Uterus (tissue), 4 donors: Measurements from ENCODE around the gene CTNND2. TPM values are rescaled to one million over a fixed set of nuclear protein-coding genes. Genes with fewer than 3 reads are reported as not detected.

Experiments used
- DNase-seq, 2 donors: peaks; one replicate each; pipeline ENCODE4 v3.0.0-alpha.2; 2019 to 2020
- H3K27ac ChIP-seq, 2 donors: fragments of 200-600 bp; sonication (generic); 1 replicate in 1 of 2; 2 replicates in 1 of 2; pipeline ENCODE4 v1.5.1; 2016 to 2018
- H3K27me3 ChIP-seq, 2 donors: fragments of 200-600 bp; sonication (generic); one replicate each; pipeline ENCODE4 v1.5.1; 2018 to 2019; ENCODE audit warnings: control low read depth in 1 of 2
- H3K36me3 ChIP-seq, 2 donors: fragments of 200-600 bp; sonication (generic); one replicate each; pipeline ENCODE4 v1.5.1; 2019; ENCODE audit warnings: control low read depth in 1 of 2
- H3K4me1 ChIP-seq, 2 donors: fragments of 200-600 bp; sonication (generic); one replicate each; pipeline ENCODE4 v1.5.1; 2018 to 2019; ENCODE audit warnings: control low read depth in 1 of 2
- H3K4me3 ChIP-seq, 2 donors: fragments of 200-600 bp; sonication (generic); 1 replicate in 1 of 2; 2 replicates in 1 of 2; pipeline ENCODE4 v1.5.1; 2018 to 2019; ENCODE audit warnings: mild to moderate bottlenecking in 1 of 2
- H3K9me3 ChIP-seq, 2 donors: fragments of 200-600 bp; sonication (generic); one replicate each; pipeline ENCODE4 v1.5.1; 2019; ENCODE audit warnings: control low read depth in 1 of 2
- CTCF ChIP-seq, 4 experiments: fragments of 200-600 bp in 2 of 4; fragments of 450-650 bp in 2 of 4; sonication (generic) in 2 of 4; IDR thresholded peaks; one replicate each; pipeline ENCODE4 v1.5.1; 2016 to 2019; ENCODE audit warnings: antibody characterized with exemption in 4 of 4, mild to moderate bottlenecking in 2 of 4, moderate library complexity in 1 of 4
- POLR2A ChIP-seq, 2 donors: fragments of 450-650 bp; IDR thresholded peaks; one replicate each; pipeline ENCODE4 v1.6.1; 2016; ENCODE audit warnings: antibody characterized with exemption in 2 of 2, mild to moderate bottlenecking in 1 of 2, moderate library complexity in 1 of 2
- intact Hi-C: fragments of 100-400 bp; cut with DNase I; formaldehyde crosslinking; loops from one replicate; pipeline ENCODE4 v1.15.1; 2023; ENCODE audit warnings: low total_unique reads
- total RNA-seq, 4 donors: library from RNA; depleted of rRNA in 3 of 4; stranded (reverse); fragments of >200 nt in 3 of 4; gene quantifications; one replicate each; pipeline versions ENCODE4 v1.1.0 to v1.2.4, GENCODE V29; 2014 to 2023
- donor health status: DM: yes; HTN: yes; CAD: no.

CTNND2 gene
- total RNA-seq, 4 donors from 2014 or later, result 0.49 to 1.2 TPM; not detected in 2

DNA sequence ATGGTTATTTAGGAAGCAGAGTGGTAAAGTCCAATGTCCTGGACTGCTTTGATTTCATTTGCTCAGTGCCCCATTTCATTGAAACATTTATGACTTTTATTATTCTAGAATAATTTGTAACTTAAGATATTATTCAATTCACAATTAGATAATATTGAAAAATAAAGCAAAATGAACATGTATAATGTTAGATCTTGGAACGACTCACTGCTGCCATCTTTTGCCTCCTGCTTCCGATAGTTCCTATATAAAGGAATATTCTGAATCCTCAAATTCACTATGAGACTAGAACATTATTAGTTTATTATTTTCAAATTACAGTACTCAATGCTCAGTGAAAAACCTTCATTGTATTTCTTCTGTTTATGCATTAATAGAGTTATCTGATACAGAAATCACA, 2.3 kb upstream of the CTNND2 start:
- TF ChIP-seq POLR2A (IDR thresholded peaks at IDR 0.05) (no peak), CTCF (IDR thresholded peaks at IDR 0.05) (no peak)
- Histone ChIP-seq H3K4me3 (no peak overlapping the region), H3K27me3 (peaks cover 0 to 21% of the 10 kb centered on the region in 2 donors), H3K27ac (no peak overlapping the region), H3K9me3 (no peaks in the 10 kb centered on the region), H3K36me3 (no peaks in the 10 kb centered on the region), H3K4me1 (no peaks in the 10 kb centered on the region)
- DNase-seq, result no peak
- intact Hi-C loops, result no loop called here

DNA sequence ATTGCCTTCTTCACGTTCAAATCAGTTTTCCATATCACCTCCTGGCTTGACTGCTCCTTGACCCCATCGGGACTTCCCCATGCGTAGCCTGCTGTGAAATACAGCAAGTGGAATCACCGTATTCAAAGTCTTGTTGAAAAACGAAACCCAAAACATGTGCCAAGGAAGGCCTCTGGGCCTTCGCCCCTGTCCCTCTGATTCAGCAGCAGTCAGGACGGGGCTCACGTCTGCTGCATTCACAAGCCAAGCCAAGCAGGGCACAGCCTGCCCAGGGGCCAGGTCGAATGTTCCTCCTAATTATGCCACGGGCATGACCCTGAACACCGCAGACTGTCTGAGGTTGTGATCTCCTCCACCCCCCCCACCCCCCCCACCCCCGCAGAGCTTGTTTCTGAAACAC, 960 bp upstream of the CTNND2 start:
- Histone ChIP-seq H3K9me3 (no peaks in the 10 kb centered on the region), H3K27me3 (peaks cover 0 to 17% of the 10 kb centered on the region in 2 donors), H3K36me3 (no peaks in the 10 kb centered on the region), H3K4me3 (no peak overlapping the region), H3K27ac (no peak overlapping the region), H3K4me1 (no peaks in the 10 kb centered on the region)
- no peak for DNase-seq
- no peak for TF ChIP-seq CTCF (IDR thresholded peaks at IDR 0.05)
- TF ChIP-seq POLR2A (IDR thresholded peaks at IDR 0.05), result no peak
- intact Hi-C loops, result no loop called here

- intact Hi-C loops, result no loop called here
Observed at GRCh38 chr5:11903614-11904264, 507 bp downstream of the CTNND2 start.

DNA sequence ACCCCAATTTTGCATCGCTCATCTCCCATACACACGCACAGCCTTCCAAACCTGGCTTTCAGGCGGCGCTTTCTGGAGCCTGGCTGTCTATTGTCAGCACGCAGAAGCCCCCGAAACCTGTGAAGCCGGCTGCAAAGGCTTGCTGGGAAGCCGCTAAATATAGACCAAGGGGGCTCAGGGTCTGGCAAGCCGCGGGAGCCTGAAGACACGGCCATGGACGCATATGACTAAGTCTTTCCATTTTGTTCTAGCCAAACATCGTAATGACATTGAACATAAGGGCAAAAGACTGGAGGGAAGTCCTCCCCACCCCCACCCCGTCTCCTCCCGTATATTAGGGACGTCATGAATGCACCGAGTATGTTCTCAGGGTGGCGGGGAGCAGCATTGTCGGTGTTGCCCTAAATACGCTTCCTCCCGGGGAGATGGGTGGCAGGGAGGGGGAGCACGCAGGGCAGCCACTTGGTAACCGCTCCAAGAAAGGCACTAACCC, 1.1 kb downstream of the CTNND2 start:
- H3K4me1 ChIP-seq, result no peaks in the 10 kb centered on the region
- TF ChIP-seq POLR2A (IDR thresholded peaks at IDR 0.05) (no peak), CTCF (IDR thresholded peaks at IDR 0.05) (no peak)
- peaks cover 0 to 17% of the 10 kb centered on the region in 2 donors for H3K27me3 ChIP-seq
- H3K4me3 ChIP-seq, result no peak overlapping the region
- no peaks in the 10 kb centered on the region for H3K36me3 ChIP-seq
- intact Hi-C loops, result no loop called here
- H3K27ac ChIP-seq, result no peak overlapping the region
- H3K9me3 ChIP-seq, result no peaks in the 10 kb centered on the region
- no peak for DNase-seq

More at GRCh38 chr5:11903614-11904264, 507 bp downstream of the CTNND2 start:
- Histone ChIP-seq H3K27me3 (peaks cover 0 to 17% of the 10 kb centered on the region in 2 donors), H3K4me3 (no peak overlapping the region), H3K36me3 (no peaks in the 10 kb centered on the region), H3K9me3 (no peaks in the 10 kb centered on the region), H3K27ac (no peak overlapping the region), H3K4me1 (no peaks in the 10 kb centered on the region)
- no peak for DNase-seq
- TF ChIP-seq POLR2A (IDR thresholded peaks at IDR 0.05), result no peak
- TF ChIP-seq CTCF (IDR thresholded peaks at IDR 0.05), result no peak

DNA sequence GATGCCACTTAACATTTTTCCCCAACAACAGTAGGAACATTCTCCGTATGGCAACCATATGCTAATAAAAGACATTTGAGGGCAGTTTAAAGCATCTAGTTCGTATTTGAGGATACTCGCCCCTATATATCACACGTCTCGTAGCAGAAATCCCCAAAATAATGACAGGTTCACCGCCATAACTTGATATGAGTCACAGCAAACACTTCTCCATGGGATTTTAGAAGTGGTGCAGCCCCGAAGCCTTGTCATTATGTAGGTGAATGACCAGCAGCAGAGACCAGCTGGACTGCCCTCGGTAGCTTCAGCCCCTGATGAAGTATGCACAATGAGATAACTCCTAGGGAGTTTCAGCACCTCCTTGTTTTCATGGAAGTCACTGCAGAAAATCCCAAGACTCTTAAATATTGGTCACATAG, 2.0 kb downstream of the CTNND2 start:
- Histone ChIP-seq H3K9me3 (no peaks in the 10 kb centered on the region), H3K36me3 (no peaks in the 10 kb centered on the region), H3K27ac (no peak overlapping the region), H3K27me3 (peaks cover 0 to 13% of the 10 kb centered on the region in 2 donors), H3K4me1 (no peaks in the 10 kb centered on the region), H3K4me3 (no peak overlapping the region)
- TF ChIP-seq CTCF (IDR thresholded peaks at IDR 0.05), result no peak
- DNase-seq, result no peak
- intact Hi-C loops, result no loop called here
